SHP77 treated with DMSO at 0.1 percent for 48 hours (cell line): ENCODE results near the gene STK31.
A peak's percentile ranks its signal among the peaks of the same experiment; 100 is the strongest.
"Not testable (repeated sequence)": the region's sequence is repeated elsewhere in the genome, so short reads cannot be mapped to it uniquely, and the experiment has no call there.

Experiments used
- DNase-seq: peaks from one replicate; lab custom pipeline; 2025; lab: John Stamatoyannopoulos, UW

Gene STK31

DNA sequence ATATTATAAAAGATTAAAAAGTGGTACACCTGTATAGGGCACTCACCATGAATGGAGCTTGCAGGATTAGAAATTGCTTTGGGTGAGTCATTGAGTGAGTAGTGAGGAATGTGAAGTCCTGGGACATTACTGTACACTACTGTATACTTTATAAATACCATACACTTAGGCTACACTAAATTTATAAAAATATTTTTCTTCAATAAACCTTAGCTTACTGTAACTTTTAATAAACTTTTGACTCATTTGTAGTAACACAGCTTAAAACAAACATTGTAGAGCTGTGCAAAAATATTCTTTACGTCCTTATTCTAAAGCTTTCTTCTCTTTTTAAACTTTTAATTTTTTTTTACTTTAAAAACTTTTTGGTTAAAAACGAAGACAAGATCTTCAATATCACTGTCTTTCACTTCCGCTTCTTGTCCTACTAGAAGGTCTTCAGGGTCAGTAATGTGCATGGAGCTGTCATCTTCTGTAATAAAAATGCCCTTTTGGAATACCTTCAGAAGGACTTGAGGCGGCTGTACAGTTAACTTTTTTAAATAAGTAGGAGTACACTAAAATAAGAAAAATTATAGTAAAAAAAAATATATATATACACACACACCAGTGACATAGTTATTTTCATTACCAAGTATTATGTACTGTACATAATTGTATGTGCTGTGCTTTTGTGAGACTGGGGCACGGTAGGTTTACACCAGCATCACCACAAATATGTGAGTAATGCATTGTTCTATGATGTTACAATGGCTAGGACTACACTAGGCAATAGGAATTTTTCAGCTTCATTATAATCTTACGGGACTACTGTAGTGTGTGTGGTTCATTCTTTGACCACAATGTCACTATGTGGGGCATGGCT, 3.5 kb downstream of the STK31 start:
- DNase-seq, result no peak

GRCh38 chr7:23714150-23714464, 4.1 kb downstream of the STK31 start:
- DNase-seq, result no peak

DNA sequence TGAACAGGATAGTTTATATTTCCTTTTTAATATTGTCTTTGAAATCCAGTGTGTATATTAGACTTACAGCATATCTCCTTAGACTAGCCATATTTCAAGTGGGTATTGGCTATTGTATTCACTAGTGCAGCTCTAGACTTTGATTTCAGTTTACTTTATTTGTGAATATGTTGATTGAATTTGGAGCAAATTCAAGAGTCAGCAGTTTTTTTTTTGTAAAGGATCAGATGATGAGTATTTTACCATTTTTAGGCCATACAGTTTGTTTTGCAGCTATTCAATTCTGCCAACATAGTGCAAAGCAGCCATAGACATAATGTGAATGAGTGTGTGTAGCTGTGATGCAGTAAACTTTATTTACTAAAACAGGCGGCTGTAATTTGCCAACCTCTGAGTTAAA, 4.6 kb downstream of the STK31 start:
- DNase-seq, result no peak

DNA sequence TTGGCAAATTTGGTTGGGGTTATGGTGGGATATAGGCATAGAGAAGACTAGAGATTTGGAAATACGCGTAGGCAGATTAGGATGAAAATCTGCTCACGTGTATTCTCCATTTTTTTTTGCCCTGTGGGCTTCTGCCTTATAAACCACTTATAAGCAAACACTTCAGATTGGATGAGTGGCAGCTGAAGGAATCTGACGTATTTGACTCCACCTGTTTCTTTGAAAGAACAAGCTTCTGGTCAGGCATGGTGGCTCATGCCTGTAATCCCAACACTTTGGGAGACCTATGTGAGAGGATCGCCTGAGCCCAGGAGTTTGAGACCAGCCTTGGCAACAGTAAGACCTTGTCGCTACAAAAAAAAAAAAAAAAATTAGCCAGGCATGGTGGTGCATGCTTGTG, 5.1 kb downstream of the STK31 start:
- DNase-seq, result no peak

GRCh38 chr7:23717788-23718187, 7.8 kb downstream of the STK31 start:
- no peak for DNase-seq

- DNase-seq, result no peak
Measured at GRCh38 chr7:23721456-23721855, 11.4 kb downstream of the STK31 start.

GRCh38 chr7:23722587-23723216, 12.7 kb downstream of the STK31 start:
- DNase-seq, result not testable (repeated sequence)

GRCh38 chr7:23724113-23724512, 14.1 kb downstream of the STK31 start:
- DNase-seq, result not testable (repeated sequence)

- DNase-seq, result no peak
Measured at GRCh38 chr7:23742051-23742450, 32.0 kb downstream of the STK31 start.

- DNase-seq, result no peak
Measured at GRCh38 chr7:23743226-23743625, 33.2 kb downstream of the STK31 start.

DNA sequence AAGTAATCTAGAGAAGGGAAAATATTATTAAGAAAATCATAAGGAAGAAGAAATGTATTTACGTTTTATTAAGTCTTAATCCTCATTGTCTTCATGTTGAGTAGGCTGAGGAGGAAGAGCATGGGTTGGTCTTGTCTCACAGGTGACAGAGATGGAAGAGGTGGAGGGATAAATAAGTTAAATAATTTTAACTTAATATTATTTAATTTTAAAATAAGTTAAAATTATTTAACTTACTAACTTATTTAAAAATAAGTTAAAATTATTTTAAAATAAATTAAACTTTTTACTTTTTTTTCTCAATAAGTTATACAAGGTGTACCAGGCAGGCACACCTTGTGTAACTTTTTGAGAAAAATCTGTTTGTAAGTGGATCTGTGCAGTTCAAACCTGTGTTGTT, 36.6 kb downstream of the STK31 start:
- DNase-seq, result no peak

GRCh38 chr7:23751852-23752251, 41.8 kb downstream of the STK31 start:
- DNase-seq, result no peak

DNA sequence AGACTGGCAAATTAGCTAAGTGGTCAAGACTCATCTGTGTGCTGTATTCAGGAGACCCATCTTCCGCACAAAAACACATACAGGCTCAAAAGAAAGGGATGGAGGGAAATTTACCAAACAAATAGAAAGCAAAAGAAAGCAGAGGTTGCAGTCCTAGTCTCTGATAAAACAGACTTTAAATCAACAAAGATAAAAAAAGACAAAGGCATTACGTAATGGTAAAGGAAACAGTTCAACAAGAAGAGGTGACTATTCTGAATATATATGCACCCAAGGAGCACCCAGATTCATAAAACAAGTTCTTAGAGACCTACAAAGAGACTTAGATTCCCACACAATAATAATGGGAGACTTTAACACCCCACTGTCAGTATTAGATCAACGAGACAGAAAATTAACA, 48.8 kb downstream of the STK31 start:
- not testable (repeated sequence) for DNase-seq

DNA sequence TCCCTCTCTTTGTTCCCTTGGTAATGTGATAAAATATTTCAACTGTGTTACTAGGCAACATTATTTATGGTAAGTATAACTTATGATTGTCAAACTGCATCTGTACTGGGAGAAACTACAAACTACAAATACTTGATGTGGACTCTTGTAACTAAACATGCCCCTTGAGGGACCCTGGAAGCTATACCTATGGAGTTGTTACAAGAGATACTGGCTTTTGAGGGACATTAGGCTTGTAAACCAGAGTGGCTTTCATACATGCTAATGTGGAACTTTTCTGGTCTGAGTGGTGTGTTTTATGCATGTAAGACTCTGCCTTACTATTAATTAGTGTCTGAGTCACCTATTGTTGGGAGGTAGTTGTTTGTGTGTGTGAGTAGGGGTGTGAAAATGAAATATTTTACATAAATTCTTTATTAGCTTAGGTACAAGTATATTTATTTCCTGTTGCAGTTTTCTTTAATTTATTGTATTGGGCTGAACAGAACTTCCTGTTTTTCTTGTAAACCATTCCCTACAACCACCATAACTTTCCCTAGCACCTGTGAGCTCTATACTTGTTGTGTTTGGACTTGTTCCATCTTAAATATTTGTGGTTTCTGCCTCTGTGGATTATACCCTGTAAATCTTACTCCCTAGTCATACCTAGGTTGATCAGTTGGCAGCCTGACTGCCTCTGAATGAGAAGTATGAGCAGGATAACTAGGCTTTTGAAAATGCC, 49.8 kb downstream of the STK31 start:
- DNase-seq, result peak; percentile 41

DNA sequence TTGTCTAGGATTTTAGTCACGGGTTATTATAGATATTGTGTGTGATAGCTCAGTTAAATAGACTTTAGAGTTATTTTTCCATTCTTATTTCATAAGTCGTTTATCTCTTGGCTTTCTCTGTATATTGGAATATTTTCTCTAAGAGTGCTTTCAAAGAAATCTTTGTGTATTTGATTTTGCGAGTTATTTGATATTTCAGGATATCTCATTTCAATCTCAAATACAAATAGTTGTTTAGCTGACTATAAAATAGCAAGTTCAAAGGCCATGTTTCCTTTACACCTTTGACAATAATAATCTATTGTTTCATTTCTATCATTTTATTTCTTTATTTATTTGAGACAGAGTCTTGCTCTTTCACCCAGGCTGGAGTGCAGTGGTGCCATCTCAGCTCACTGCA, 55.9 kb downstream of the STK31 start:
- DNase-seq, result no peak

DNA sequence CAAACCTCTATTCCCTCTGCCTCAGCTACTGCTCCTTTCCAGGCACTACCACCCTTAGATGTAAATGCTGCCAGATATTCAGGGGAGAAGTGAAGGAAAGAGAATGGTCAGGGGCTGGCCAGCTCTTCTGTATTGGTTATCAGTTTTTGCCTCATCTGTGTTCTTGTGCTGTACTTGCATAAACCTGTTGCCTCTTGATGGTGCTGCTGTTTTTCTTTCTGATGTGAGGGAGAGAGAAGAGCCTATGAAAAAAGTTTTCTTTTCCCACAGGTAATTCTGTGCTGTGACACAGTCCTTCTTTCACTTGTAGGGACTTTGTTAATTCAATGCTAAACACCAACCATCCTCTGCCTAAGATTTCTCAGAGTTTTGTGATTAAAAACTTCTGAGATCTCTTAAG, 57.5 kb downstream of the STK31 start:
- DNase-seq, result no peak

DNA sequence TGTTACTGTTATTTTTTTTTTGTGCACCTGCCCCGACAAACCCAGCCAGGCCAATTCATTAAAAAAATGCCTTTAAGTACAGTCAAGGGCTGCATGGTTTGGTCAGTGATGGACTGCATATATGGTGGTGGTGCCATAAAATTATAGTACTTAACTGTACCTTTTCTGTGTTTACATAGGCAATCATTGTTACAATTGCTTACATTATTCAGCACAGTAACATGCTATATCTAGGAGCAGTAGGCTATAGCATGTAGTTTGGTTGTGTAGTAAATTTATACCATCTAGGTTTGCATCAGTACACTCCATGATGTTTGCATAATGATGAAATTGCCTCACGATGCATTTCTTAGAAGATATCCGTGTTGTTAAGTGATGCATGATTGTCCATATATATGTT, 58.0 kb downstream of the STK31 start:
- no peak for DNase-seq

DNA sequence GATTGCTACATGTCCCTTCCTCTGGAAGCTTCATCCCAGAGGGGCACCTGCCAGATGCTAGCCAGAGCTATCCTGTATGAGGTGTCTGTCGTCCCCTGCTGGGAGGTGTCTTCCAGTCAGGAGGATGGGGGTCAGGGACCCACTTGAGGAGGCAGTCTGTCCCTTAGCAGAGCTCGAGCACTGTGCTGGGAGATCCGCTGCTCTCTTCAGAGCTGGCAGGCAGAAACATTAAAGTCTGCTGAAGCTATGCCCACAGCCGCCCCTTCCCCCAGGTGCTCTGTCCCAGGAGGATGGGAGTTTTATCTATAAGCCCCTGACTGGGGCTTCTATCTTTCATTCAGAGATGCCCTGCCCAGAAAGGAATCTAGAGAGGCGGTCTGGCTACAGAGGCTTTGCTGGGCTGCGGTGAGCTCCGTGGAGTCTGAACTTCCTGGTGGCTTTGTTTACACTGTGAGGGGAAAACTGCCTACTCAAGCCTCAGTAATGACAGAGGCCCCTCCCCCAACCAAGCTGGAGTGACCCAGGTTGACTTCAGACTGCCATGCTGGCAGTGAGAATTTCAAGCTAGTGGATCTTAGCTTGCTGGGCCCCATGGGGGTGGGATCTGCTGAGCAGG, 69.3 kb downstream of the STK31 start:
- DNase-seq, result not testable (repeated sequence)

GRCh38 chr7:23783115-23783514, 73.1 kb downstream of the STK31 start:
- DNase-seq, result no peak

DNA sequence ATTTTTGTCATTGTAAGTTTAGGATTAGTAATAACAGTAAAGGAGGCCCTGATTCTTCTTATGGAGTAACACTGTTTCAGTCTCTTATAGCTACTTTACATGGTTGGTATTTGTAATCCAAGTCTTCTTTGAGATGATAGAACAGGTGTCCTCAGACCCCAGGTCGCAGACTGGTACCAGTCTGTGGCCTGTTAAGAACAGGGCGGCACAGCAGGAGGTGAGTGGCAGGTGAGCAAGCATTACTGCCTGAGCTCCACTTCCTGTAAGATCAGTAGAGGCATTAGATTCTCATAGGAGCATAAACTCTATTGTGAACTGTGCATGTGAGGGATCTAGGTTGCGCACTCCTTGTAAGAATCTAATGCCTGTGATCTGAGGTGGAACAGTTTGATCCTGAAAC, 77.3 kb downstream of the STK31 start:
- no peak for DNase-seq

DNA sequence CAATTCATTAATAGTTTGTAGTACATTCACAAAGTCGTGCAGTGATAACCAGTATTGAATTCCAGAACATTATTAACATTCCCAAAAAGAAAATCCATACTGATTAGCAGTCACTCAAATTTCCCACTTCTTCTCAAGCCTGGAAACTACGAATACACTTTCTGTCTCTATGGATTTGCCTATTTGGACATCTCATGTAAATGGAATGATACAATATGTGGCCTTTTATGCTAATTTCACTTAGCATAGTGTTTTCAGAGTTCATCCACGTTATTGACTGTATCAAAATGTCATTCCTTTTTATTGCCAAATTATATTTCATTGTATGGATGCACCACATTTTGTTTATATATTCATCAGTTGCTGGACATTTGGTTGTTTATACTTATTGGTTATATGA, 78.8 kb downstream of the STK31 start:
- DNase-seq, result no peak

DNA sequence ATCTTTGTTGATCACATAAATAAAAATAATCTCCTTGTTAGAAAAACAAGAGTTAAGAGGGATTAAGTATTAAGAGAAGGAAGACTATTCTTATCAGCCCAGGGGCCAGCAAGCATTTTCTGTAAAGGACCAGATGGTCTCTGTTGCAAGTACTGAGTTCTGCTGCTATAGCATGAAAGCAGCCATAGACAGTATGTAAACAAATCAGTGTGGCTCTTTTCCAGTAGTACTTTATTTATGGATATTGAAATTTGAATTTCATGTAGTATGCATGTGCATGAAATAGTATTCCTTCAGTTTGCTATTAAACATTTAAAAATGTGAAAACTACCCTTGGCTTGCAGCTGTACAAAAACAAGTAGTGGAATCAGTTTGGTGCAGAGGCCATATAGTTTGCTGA, 81.7 kb downstream of the STK31 start:
- DNase-seq, result no peak
